ENCODE results near the gene RFPL3.

- TF ChIP-seq CTCF (IDR thresholded peaks at IDR 0.05) (no peak), POLR2A (IDR thresholded peaks at IDR 0.05) (no peak), POLR2AphosphoS5 (IDR thresholded peaks at IDR 0.05) (no peak), EP300 (IDR thresholded peaks at IDR 0.05) (no peak)
These were observed 28.4 kb upstream of the RFPL3 start for GRCh38 chr22:32329202-32329645.
